Measurements from ENCODE around the gene ABCB6. TPM values are rescaled to one million over a fixed set of nuclear protein-coding genes. Genes with fewer than 3 reads are reported as not detected.

Gene ABCB6
- total RNA-seq, 1 experiment from 2014 or later: 27.5 TPM

DNA sequence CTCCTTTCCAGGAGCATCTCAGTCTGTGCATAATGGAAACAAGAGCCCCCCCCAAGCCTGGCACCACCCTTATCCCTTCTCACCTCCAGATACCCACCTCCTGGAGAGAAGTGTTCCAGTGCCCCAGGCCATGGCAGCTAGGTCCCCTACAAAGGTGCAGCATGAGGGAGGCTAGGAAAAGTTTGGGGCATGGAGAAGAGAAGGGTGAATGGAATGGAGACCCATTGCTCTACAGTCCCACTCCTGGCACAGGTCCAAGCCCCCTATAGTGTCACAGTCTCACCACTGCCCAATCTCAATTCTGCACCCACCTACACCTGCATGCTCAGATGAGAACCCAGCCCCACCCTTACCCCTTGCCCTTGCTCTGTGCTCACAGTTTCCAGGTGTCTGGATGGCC lies 49.8 kb downstream of the ABCB6 start:
- no peak for DNase-seq (ENCODE audit: low read depth)

DNA sequence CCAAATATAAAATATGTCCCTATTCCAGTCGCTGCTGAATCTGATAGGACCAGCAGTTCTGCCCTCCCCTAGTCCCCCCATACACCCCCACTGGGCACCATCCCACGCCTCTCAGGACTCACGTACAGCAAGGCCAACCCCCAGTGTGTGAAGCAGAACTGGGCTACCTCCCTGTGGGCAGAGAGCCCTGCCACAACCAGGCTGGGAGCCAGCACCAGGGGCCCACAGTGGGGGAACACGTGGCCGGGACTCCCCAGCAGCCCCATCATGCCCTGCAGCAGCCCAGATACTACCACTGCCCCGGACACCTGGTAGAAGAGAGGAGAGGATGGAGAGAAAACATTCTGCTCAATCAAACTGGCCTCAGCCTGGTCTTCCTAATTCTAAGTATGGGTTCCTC lies 50.2 kb downstream of the ABCB6 start:
- DNase-seq (ENCODE audit: low read depth): no peak

DNA sequence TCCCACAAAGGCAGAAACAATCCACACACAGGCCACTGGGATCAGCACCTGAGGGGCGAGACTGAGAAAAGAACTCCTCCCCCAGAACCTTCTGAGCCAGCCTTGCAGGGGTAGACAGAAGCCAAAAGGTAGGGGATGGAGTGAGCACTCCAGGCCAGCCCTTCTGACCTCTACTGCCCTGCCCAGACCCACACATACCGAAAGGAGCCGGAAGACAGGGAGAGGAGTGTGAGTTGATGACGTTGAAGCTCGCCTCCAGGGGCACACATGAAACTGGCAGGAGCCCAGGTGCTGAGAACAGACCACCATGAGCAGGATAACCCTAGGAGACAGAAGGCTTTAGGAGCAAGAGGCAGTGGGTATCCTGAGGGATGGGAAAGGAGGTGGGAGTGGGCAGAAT lies 50.8 kb downstream of the ABCB6 start:
- no peak for DNase-seq (ENCODE audit: low read depth)

DNA sequence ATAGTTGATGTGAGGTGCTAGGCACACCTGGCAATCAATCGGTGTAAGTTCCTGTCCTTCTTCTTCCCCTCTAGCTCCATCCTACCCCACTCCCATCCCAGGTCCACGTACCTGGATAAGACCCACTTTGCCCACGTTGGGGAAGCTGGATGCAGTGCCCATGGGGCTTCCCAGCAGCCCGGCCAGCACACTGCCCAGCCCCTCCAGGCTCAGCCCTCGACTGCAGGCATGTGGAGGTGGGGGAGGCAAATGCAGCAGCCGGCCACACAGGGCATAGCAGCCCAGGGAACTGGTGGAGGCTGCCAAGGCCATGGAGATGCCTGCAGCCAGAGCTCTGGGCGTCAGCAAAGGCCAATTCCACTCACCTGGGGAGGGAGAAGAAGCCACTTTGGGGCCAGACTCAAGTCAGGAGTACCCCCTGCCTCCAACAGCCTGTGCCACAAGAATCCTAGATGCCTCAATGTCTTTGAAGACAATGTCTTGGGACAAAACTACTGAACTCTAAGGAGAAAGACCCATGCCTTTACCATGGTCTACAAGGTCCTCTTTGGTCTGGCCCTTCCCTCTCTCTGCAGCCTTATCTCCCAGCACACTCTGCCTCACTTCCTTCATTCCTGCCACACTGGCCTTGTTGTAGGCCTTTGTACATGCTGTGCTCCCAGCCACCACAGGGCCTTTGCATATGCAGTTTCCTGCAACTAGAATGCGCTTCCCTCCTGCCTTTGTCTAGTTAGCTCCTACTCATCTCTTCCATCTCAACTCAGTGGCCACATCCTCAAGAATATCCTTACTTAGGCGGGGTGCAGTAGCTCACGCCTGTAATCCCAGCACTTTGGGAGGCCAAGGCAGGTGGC lies 53.5 kb downstream of the ABCB6 start:
- no peak for DNase-seq (ENCODE audit: low read depth)

DNA sequence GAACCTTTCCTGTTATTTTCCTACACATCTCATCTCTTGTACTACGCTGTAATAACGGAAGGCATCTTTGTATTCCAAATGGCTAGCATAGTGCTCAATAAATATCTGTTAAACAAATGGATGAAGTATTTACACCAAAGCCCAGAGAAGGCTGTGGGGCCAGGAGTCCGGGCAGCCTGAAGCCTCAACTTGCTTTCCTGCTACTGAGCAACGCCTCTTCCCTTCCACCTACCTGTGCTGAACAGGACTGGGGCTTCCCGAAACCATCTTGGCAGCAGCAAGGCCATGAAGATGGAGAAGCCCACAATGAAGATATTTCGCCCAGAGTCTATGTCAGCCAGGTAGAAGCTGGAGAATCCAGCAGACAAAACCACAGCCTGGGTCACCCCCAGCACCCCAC lies 55.6 kb downstream of the ABCB6 start:
- no peak for DNase-seq (ENCODE audit: low read depth)

DNA sequence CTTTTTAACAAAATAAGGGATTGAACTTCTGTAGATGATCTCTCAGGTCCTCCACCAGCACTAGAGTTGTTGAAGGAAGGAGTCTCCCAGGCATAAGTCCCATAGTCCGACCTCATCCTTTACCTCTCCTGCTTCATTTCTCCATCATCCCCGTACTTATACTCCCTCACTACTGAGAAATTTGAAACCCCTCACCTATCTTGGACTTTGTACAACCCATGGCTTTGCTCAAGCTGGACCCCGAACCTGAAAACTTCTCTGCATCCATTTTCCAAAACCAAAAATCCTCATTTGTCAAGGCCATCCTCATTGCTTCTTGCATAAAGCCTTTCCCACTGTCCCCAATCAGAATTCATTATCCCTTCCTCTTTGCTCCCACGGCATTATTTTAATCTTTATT lies 57.7 kb downstream of the ABCB6 start:
- DNase-seq (ENCODE audit: low read depth): no peak

DNA sequence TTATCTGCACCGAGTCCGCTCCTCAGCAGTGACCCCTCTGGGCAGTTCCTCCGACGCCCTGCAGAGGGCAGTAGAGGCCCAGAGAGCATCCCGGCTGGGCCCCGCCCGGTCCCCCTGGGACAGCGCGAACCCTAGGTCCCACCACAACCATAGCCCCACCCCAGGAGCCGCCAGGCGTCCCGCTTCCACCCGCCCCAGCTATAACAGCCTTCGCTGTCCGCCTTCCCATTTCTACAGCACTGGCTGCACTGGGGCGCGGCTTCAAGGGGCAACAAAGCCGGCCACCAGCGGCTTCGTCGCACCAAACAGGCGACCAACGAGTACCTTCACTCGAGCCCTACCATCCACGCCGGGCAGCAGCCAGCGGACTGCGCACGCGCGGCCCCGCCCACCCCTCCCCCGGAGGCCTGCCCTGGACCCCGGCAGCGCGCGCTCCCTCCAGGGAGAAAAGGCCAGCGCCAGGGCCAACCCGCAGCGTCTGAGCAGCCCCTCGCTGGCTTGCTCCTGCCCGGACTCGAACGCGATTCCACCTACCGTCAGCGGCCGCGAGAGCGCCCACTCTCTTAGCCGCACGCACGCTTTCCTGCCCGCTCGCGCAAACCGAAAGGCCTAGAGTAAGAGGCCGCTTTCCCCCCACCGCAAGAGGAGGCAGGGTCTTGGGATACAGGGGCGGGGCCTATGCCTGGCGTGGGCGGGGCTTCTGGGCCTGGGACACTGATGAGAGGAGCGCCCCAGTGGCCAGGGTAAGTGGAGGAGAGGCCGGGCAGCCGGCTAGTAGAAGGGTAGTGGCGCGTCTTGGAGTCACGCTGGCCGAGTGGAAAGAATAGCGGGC lies 58.4 kb downstream of the ABCB6 start, which contains the start of gene NHEJ1:
Gene NHEJ1, minus strand, starts transcription at position 630 of the 832 bp plus-strand sequence. CDS start 2,453 bp downstream, outside the sequence.
- DNase-seq (ENCODE audit: low read depth): peak; percentile 90

Other genes with a start within 250 kb of the ABCB6 start
- not detected in 2 replicates for gene FEV, start 233.8 kb downstream of the ABCB6 start, total RNA-seq (2014; rRNA removed; shearing (Covaris generic))
- gene CRYBA2, start 225.5 kb downstream of the ABCB6 start, total RNA-seq (2014; rRNA removed; shearing (Covaris generic)): 0.17 TPM in 1 of 2 replicates, not detected in the other
- not detected in 2 replicates for gene CFAP65, start 177.4 kb downstream of the ABCB6 start, total RNA-seq (2014; rRNA removed; shearing (Covaris generic))
- not detected in 2 replicates for gene IHH, start 158.0 kb downstream of the ABCB6 start, total RNA-seq (2014; rRNA removed; shearing (Covaris generic))
- 13.6 and 19.2 TPM in 2 replicates for gene NHEJ1, start 58.1 kb downstream of the ABCB6 start, total RNA-seq (2014; rRNA removed; shearing (Covaris generic))
- gene SLC23A3, start 48.9 kb downstream of the ABCB6 start, total RNA-seq (2014; rRNA removed; shearing (Covaris generic)): 0.02 TPM in 1 of 2 replicates, not detected in the other
- 30.2 and 43.4 TPM in 2 replicates for gene CNPPD1, start 42.0 kb downstream of the ABCB6 start, total RNA-seq (2014; rRNA removed; shearing (Covaris generic))
- gene RETREG2, start 40.7 kb downstream of the ABCB6 start, total RNA-seq (2014; rRNA removed; shearing (Covaris generic)): 54.9 and 66.6 TPM in 2 replicates
- 25.6 and 40.5 TPM in 2 replicates for gene ZFAND2B, start 12.2 kb downstream of the ABCB6 start, total RNA-seq (2014; rRNA removed; shearing (Covaris generic))
- gene ATG9A, start 10.7 kb upstream of the ABCB6 start, total RNA-seq (2014; rRNA removed; shearing (Covaris generic)): 61.5 and 73.3 TPM in 2 replicates
- 16.8 and 23.5 TPM in 2 replicates for gene ANKZF1, start 10.8 kb upstream of the ABCB6 start, total RNA-seq (2014; rRNA removed; shearing (Covaris generic))
- 6.2 and 8.0 TPM in 2 replicates for gene GLB1L, start 26.5 kb upstream of the ABCB6 start, total RNA-seq (2014; rRNA removed; shearing (Covaris generic))
- 24.5 and 33.7 TPM in 2 replicates for gene STK16, start 26.5 kb upstream of the ABCB6 start, total RNA-seq (2014; rRNA removed; shearing (Covaris generic))
- gene TUBA4B, start 34.3 kb upstream of the ABCB6 start, total RNA-seq (2014; rRNA removed; shearing (Covaris generic)): not detected in 2 replicates
- gene TUBA4A, start 35.0 kb upstream of the ABCB6 start, total RNA-seq (2014; rRNA removed; shearing (Covaris generic)): 105 and 129 TPM in 2 replicates
- gene DNAJB2, start 60.4 kb upstream of the ABCB6 start, total RNA-seq (2014; rRNA removed; shearing (Covaris generic)): 33.2 and 45.9 TPM in 2 replicates
- 1.1 and 1.7 TPM in 2 replicates for gene PTPRN, start 90.4 kb upstream of the ABCB6 start, total RNA-seq (2014; rRNA removed; shearing (Covaris generic))
- gene RESP18, start 113.8 kb upstream of the ABCB6 start, total RNA-seq (2014; rRNA removed; shearing (Covaris generic)): not detected in 2 replicates
- 75.8 and 88.2 TPM in 2 replicates for gene DNPEP, start 169.0 kb upstream of the ABCB6 start, total RNA-seq (2014; rRNA removed; shearing (Covaris generic))
- 0.37 TPM in 1 of 2 replicates, not detected in the other for gene DES, start 199.4 kb upstream of the ABCB6 start, total RNA-seq (2014; rRNA removed; shearing (Covaris generic))
- gene SPEG, start 215.9 kb upstream of the ABCB6 start, total RNA-seq (2014; rRNA removed; shearing (Covaris generic)): 9.8 and 13.9 TPM in 2 replicates

Measured in M059J (cell line).